GM10266 (cell line): ENCODE measurements around the gene RAPGEF5.

ENCODE experiments used
- DNase-seq: peaks from one replicate; pipeline ENCODE4 v3.0.0; 2012; ENCODE audit errors: extremely low spot score
- TF ChIP-seq, protein P1 (sequence below): IDR thresholded peaks from 2 replicates; pipeline ENCODE4 v1.5.1; 2012; ENCODE audit warnings: mild to moderate bottlenecking, low read depth; ENCODE audit not compliant: control insufficient read depth, insufficient read depth; ENCODE audit errors: missing control alignments

Gene RAPGEF5

DNA sequence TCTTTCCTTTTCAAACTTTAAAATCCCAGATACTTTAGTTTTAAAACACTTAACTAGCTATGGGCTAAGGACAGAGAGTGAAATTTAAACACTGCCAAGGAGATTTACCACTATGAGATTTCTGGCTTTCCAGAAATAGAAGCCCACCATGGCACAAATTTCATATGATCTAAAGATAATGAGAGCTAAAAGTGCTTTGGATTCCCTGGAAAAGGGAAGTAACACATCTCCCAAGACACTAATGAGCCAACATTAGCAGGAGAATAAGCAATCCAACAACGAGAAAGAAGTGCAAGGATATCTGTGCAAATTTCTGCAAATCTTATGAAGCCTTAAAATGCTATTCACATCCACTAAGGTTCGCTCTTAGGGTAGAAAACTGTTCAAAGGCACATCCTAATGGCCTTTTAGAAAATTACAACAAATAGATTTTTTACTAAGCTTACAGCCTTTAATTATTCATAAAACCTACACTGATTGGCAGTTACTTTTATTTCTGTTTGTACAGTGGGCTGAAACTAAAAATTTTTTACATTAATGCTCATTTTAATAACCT is 100.3 kb downstream of the RAPGEF5 start:
- TF ChIP-seq, protein P1, sequence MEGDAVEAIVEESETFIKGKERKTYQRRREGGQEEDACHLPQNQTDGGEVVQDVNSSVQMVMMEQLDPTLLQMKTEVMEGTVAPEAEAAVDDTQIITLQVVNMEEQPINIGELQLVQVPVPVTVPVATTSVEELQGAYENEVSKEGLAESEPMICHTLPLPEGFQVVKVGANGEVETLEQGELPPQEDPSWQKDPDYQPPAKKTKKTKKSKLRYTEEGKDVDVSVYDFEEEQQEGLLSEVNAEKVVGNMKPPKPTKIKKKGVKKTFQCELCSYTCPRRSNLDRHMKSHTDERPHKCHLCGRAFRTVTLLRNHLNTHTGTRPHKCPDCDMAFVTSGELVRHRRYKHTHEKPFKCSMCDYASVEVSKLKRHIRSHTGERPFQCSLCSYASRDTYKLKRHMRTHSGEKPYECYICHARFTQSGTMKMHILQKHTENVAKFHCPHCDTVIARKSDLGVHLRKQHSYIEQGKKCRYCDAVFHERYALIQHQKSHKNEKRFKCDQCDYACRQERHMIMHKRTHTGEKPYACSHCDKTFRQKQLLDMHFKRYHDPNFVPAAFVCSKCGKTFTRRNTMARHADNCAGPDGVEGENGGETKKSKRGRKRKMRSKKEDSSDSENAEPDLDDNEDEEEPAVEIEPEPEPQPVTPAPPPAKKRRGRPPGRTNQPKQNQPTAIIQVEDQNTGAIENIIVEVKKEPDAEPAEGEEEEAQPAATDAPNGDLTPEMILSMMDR = no peak
- DNase-seq = no peak

DNA sequence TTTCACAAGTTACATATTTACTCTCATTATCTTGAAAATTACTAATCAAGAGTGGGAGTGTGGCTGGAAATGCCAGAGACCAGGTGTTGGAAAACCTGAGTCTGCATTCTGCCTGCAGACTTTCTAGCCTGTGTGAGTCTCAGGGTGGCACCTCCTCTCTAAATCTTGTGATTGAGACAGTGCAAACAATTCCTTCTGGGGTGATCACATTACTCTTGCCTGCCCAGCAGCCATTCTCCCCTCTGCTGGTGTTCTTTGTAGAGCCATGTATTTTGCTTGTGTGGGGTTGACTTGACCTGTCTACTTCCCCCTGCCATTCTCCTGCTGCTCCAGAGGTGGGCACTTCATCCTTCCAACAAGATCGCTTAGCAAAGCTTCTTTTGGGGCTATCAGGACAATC is 101.1 kb downstream of the RAPGEF5 start:
- TF ChIP-seq, protein P1 = no peak
- DNase-seq = no peak

DNA sequence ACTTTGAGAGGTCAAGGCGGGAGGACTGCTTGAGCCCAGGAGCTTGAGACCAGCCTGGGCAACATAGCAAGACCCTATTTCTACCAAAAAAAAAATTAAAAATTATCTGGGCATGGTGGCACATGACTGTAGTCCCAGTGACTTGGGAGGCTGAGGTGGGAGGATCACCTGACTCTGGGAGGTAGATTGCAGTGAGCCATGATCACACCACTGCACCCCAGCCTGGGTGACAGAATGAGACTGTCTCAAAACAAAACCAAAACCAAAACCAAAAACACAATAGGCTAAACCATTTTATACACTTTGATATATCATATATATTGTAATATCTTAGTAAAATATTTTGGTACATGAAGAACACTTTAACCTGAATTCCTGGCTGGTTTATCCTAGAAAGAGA is 101.6 kb downstream of the RAPGEF5 start:
- no peak for DNase-seq
- TF ChIP-seq, protein P1 = no peak

DNA sequence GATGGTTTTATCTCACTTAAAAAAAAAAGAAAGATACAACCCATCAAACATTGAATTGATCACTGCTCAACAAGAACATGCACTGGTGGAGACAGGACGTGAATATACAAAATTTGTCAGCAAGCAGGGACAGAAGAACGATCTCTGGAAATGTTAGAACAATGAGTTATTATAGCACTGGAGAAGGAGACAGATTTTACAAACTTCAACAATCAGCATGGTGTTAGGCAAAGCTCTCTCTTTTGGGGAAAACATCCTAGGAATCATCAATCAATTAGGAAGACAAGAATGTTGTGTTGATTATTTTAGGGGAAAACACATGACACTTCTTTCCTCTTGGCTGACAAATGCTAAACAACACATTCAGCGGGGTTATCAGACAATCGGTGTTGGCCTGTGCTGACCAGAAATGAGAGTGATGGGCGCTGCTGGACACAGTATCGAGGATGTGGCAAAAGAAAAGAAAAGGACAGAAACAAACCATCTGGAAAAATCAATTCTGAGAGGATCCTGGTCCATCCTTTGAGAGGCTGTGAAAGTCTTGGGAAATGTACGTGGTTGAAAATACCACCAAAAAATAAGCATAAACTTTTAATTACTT is 103.9 kb downstream of the RAPGEF5 start:
- DNase-seq = no peak
- TF ChIP-seq, protein P1 = no peak

DNA sequence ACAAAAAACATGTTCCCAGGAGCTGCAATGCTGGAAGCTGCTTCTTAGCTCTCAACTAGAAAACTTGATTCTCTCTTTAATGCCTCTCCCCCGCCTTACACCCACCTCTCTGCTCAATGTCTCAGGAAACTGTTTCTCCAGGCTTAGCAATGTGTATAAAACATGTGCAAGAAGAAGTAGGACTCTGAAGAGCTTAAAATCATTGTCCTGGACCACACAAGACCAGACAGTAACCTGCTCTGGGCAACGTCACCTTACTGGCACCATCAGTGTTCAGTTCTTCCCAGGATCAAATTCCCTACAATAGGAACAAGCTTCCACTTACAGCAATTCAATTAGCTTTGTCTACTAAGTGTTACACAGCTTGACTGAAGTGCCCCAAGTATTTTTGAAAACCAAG is 104.9 kb downstream of the RAPGEF5 start:
- no peak for DNase-seq
- TF ChIP-seq, protein P1 = no peak

DNA sequence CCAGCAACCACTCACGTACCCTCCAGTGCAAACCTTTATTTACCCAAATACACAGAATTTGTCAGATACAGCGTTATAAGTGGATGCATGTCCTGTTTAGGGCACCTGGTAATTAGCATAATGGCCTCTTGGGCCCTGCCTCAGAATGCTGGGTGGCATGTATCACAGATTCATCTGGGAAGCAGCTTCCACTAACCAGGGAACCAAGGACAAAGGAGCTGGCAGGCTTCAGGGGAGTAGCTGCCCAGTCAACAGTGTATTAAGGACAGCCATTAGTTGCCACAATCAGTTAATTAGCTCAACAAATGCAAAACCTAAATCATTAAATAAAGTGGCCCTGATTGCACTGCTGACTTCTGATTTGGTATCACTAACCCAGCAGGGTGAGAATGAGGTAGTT is 105.7 kb downstream of the RAPGEF5 start:
- no peak for DNase-seq
- TF ChIP-seq, protein P1 = no peak

DNA sequence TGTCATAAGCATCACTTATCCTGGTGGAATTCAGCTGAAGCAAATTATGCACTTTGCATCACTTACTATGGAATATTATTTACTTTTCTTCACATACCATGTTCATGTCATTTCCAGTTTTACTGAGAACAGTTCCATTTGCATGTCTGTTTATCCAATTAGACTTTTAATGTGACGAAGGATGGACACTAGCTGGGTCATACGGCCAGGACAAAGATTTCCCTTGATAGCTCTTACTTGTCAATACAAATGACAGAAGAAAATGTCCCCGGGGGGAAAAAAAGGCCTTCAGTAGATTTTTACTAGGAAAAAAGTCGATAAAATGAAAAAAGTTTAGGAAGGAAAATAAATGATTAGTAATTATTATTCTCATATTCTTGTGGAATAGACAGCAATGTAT is 106.6 kb downstream of the RAPGEF5 start:
- TF ChIP-seq, protein P1 = no peak
- no peak for DNase-seq
